HepG2 (cell line): ENCODE data around the gene ARL4D. TPM values are rescaled to one million over a fixed set of nuclear protein-coding genes. Genes with fewer than 3 reads are reported as not detected.

ENCODE experiments used
- CBX1 ChIP-seq: IDR thresholded peaks from one replicate; pipeline ENCODE4 v1.6.1; 2016; ENCODE audit warnings: antibody characterized with exemption, low read depth
- CBX5 ChIP-seq: sonication (generic); formaldehyde crosslinking; IDR thresholded peaks from 2 replicates; pipeline ENCODE4 v1.4.0; 2020; ENCODE audit warnings: missing genetic modification reagents, borderline replicate concordance
- ELF3 ChIP-seq: IDR thresholded peaks from 2 replicates; pipeline ENCODE4 v1.6.1; 2016; ENCODE audit warnings: missing genetic modification reagents, missing compliant biosample characterization
- IRF2 ChIP-seq: IDR thresholded peaks from 2 replicates; pipeline ENCODE4 v1.6.1; 2018; ENCODE audit warnings: missing genetic modification reagents, missing compliant biosample characterization
- MED13 ChIP-seq: sonication (generic); formaldehyde crosslinking; IDR thresholded peaks from 2 replicates; pipeline ENCODE4 v1.5.0; 2020; ENCODE audit warnings: missing genetic modification reagents
- MEF2D ChIP-seq: sonication (generic); formaldehyde crosslinking; IDR thresholded peaks from 2 replicates; pipeline ENCODE4 v1.5.1; 2020; ENCODE audit warnings: mild to moderate bottlenecking, missing genetic modification reagents
- NFATC3 ChIP-seq: sonication (generic); formaldehyde crosslinking; IDR thresholded peaks from 2 replicates; pipeline ENCODE4 v1.5.1; 2020; ENCODE audit warnings: mild to moderate bottlenecking, missing genetic modification reagents
- ONECUT2 ChIP-seq: sonication (generic); formaldehyde crosslinking; IDR thresholded peaks from 2 replicates; pipeline ENCODE4 v1.4.0; 2020; ENCODE audit warnings: missing genetic modification reagents
- SIX4 ChIP-seq: sonication (generic); formaldehyde crosslinking; IDR thresholded peaks from 2 replicates; pipeline ENCODE4 v1.4.0; 2020; ENCODE audit warnings: missing genetic modification reagents
- SMYD3 ChIP-seq: sonication (generic); formaldehyde crosslinking; IDR thresholded peaks from 2 replicates; pipeline ENCODE4 v1.8.1; 2023; ENCODE audit warnings: mild to moderate bottlenecking, missing genetic modification reagents
- TEAD2 ChIP-seq: sonication (generic); formaldehyde crosslinking; IDR thresholded peaks from 2 replicates; pipeline ENCODE4 v1.9.0; 2021; ENCODE audit warnings: missing genetic modification reagents
- ZFP1 ChIP-seq: IDR thresholded peaks from 2 replicates; pipeline ENCODE4 v1.6.1; 2016
- ZFP91 ChIP-seq: sonication (generic); formaldehyde crosslinking; IDR thresholded peaks from 2 replicates; pipeline ENCODE4 v1.9.0; 2022; ENCODE audit warnings: missing genetic modification reagents, mild to moderate bottlenecking, borderline replicate concordance
- ZNF382 ChIP-seq: sonication (generic); formaldehyde crosslinking; IDR thresholded peaks from 2 replicates; pipeline ENCODE4 v1.5.0; 2020; ENCODE audit warnings: missing genetic modification reagents, mild to moderate bottlenecking, borderline replicate concordance
- ZNF562 ChIP-seq: sonication (generic); formaldehyde crosslinking; IDR thresholded peaks from 2 replicates; pipeline ENCODE4 v1.8.0; 2022; ENCODE audit warnings: missing genetic modification reagents, borderline replicate concordance
- ZNF609 ChIP-seq: sonication (generic); formaldehyde crosslinking; IDR thresholded peaks from 2 replicates; pipeline ENCODE4 v1.4.0; 2020; ENCODE audit warnings: mild to moderate bottlenecking, missing genetic modification reagents, borderline replicate concordance
- ZNF780A ChIP-seq: sonication (generic); formaldehyde crosslinking; IDR thresholded peaks from 2 replicates; pipeline ENCODE4 v1.8.0; 2022; ENCODE audit warnings: mild to moderate bottlenecking, missing genetic modification reagents, moderate library complexity
- ZNF891 ChIP-seq: sonication (generic); formaldehyde crosslinking; IDR thresholded peaks from 2 replicates; pipeline ENCODE4 v1.5.0; 2020; ENCODE audit warnings: mild to moderate bottlenecking, missing genetic modification reagents
- ZSCAN5A ChIP-seq: sonication (generic); formaldehyde crosslinking; IDR thresholded peaks from 2 replicates; pipeline ENCODE4 v1.8.0; 2022; ENCODE audit warnings: mild to moderate bottlenecking, missing genetic modification reagents, borderline replicate concordance
- ZSCAN9 ChIP-seq: IDR thresholded peaks from 2 replicates; pipeline ENCODE4 v1.6.1; 2016; ENCODE audit warnings: borderline replicate concordance
- ZXDC ChIP-seq: sonication (generic); formaldehyde crosslinking; IDR thresholded peaks from 2 replicates; pipeline ENCODE4 v1.5.0; 2020; ENCODE audit warnings: mild to moderate bottlenecking, missing genetic modification reagents
- polyA plus RNA-seq, 8 experiments: library from polyadenylated mRNA; depleted of rRNA in 3 of 8; stranded (reverse) in 7 of 8; unstranded in 1 of 8; fragments of >200 nt; fragmentation: Illumina TruSeq in 4 of 8; extraction: Trizol in 4 of 8; gene quantifications; 2 replicates each; pipeline versions ENCODE4 v1.2.1 to v1.2.3, GENCODE V29; 2011 to 2016; ENCODE audit warnings: low read depth in 4 of 8, missing spikeins in 1 of 8, mixed read lengths in 1 of 8; ENCODE audit not compliant: insufficient read depth in 1 of 8
- total RNA-seq, 5 experiments: library from RNA; depleted of rRNA; stranded (reverse); fragments of >200 nt; fragmentation: Illumina TruSeq; extraction: Trizol; gene quantifications; 2 replicates each; pipeline ENCODE4 v1.2.3, GENCODE V29; 2016; ENCODE audit warnings: low read depth in 1 of 5

The ARL4D gene
- total and polyA plus RNA-seq, 2 of the 13 experiments (the other 11 are each of a cell fraction or from before 2014, with no cell fraction given) = 9.0 to 25.9 TPM

GRCh38 chr17:43388359-43389045 lies 10.3 kb upstream of the ARL4D start (continued):
- TF ChIP-seq CBX5 (CRISPR knock-in tag) (peak; percentile 33; the same call in 1 of the 2 replicates), ZFP91 (peak; percentile 77; the same call in 1 of the 2 replicates), ZNF382 (CRISPR knock-in tag) (no peak), IRF2 (CRISPR knock-in tag) (peak; percentile 48; the same call in 1 of the 2 replicates), ZNF780A (CRISPR knock-in tag) (no peak), MEF2D (CRISPR knock-in tag) (peak; percentile 51), ZFP1 (CRISPR knock-in tag) (no peak), ZSCAN9 (CRISPR knock-in tag) (no peak), ZNF891 (CRISPR knock-in tag) (peak; percentile 48; the same call in 1 of the 2 replicates), MED13 (CRISPR knock-in tag) (no peak), TEAD2 (CRISPR knock-in tag) (no peak), NFATC3 (CRISPR knock-in tag) (no peak), ELF3 (CRISPR knock-in tag) (peak; percentile 90), SMYD3 (0 out of 2 replicates have a peak, but pooled peaks have one; percentile 18), CBX1 (no peak), ZSCAN5A (CRISPR knock-in tag) (no peak), SIX4 (CRISPR knock-in tag) (no peak), ZXDC (CRISPR knock-in tag) (no peak), ZNF609 (no peak), ZNF562 (CRISPR knock-in tag) (no peak), ONECUT2 (no peak)
